Loucy (cell line): Measurements from ENCODE around the gene ZNF438.

ENCODE experiments used
- EZH2phosphoT487 ChIP-seq: fragments of 200-600 bp; IDR thresholded peaks from 2 replicates; pipeline ENCODE4 v1.6.1; 2018; ENCODE audit warnings: antibody characterized with exemption, mild to moderate bottlenecking, moderate library complexity, borderline replicate concordance
- TF ChIP-seq, protein P1 (sequence below): fragments of 200-600 bp; sonication (generic); conservative IDR thresholded peaks from 2 replicates; pipeline ENCODE4 v1.5.1; 2014; ENCODE audit warnings: mild to moderate bottlenecking, antibody characterized with exemption, low read length

DNA sequence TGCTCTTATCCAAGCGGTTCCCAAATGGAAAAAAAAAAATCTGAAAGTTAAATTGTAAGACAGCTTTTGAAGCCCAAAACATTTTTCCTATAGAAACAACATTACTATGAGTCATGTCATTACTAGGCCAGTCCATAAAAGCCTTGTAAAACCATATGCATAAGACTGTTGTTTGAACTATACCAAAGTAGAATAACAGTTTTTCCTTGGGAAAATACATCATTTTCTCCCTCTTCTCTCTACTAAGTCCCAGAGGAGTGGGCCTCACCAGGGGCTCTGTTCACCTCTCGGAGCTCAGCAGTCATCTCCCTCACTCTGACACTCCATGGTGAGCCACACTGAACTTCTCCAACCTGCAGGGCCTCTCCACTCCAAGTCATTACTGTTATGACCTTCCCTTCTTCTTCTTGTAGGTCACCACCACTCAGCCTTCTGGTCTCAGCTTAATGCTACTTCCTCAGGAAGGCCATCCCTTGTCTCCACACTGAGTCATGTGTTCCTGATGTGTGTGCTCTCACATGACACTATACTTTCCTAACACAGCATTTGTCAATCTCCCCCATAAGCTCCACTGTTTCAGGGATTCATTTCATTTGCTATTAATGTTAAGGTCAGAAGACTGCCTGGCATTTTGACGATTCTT, 32.5 kb downstream of the ZNF438 start:
- TF ChIP-seq, protein P1, sequence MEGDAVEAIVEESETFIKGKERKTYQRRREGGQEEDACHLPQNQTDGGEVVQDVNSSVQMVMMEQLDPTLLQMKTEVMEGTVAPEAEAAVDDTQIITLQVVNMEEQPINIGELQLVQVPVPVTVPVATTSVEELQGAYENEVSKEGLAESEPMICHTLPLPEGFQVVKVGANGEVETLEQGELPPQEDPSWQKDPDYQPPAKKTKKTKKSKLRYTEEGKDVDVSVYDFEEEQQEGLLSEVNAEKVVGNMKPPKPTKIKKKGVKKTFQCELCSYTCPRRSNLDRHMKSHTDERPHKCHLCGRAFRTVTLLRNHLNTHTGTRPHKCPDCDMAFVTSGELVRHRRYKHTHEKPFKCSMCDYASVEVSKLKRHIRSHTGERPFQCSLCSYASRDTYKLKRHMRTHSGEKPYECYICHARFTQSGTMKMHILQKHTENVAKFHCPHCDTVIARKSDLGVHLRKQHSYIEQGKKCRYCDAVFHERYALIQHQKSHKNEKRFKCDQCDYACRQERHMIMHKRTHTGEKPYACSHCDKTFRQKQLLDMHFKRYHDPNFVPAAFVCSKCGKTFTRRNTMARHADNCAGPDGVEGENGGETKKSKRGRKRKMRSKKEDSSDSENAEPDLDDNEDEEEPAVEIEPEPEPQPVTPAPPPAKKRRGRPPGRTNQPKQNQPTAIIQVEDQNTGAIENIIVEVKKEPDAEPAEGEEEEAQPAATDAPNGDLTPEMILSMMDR: no peak
- no peak for TF ChIP-seq EZH2phosphoT487
